Effector memory CD4-positive, alpha-beta T cell (primary cell): ENCODE results near the gene DKC1.
"Not testable (repeated sequence)": the region's sequence is repeated elsewhere in the genome, so short reads cannot be mapped to it uniquely, and the experiment has no call there.

ENCODE experiments used
- DNase-seq, 3 donors: peaks; one replicate each; pipeline ENCODE4 v3.0.0-alpha.2; 2020
- H3K27ac ChIP-seq: 2 replicates; pipeline ENCODE4 v1.7.0; 2013; ENCODE audit warnings: mild to moderate bottlenecking, low read length, moderate library complexity; ENCODE audit not compliant: insufficient read depth, poor library complexity, severe bottlenecking
- H3K27me3 ChIP-seq: replicated peaks from 2 replicates; pipeline ENCODE4 v1.7.0; 2013; ENCODE audit warnings: mild to moderate bottlenecking, low read length; ENCODE audit not compliant: insufficient read depth, control insufficient read depth, poor library complexity, severe bottlenecking
- H3K36me3 ChIP-seq: 2 replicates; pipeline ENCODE4 v1.7.0; 2013; ENCODE audit warnings: mild to moderate bottlenecking, low read length, moderate library complexity; ENCODE audit not compliant: control insufficient read depth, insufficient read depth
- H3K4me1 ChIP-seq: 2 replicates; pipeline ENCODE4 v1.7.0; 2013; ENCODE audit warnings: low read length, mild to moderate bottlenecking; ENCODE audit not compliant: control insufficient read depth, insufficient read depth, poor library complexity, severe bottlenecking
- H3K4me3 ChIP-seq: 2 replicates; pipeline ENCODE4 v1.7.0; 2013; ENCODE audit warnings: low read length, low read depth, mild to moderate bottlenecking; ENCODE audit not compliant: insufficient read depth, poor library complexity, severe bottlenecking
- H3K9me3 ChIP-seq: 2 replicates; pipeline ENCODE4 v1.7.0; 2013; ENCODE audit warnings: mild to moderate bottlenecking, low read length, moderate library complexity; ENCODE audit not compliant: control insufficient read depth

DKC1 gene

DNA sequence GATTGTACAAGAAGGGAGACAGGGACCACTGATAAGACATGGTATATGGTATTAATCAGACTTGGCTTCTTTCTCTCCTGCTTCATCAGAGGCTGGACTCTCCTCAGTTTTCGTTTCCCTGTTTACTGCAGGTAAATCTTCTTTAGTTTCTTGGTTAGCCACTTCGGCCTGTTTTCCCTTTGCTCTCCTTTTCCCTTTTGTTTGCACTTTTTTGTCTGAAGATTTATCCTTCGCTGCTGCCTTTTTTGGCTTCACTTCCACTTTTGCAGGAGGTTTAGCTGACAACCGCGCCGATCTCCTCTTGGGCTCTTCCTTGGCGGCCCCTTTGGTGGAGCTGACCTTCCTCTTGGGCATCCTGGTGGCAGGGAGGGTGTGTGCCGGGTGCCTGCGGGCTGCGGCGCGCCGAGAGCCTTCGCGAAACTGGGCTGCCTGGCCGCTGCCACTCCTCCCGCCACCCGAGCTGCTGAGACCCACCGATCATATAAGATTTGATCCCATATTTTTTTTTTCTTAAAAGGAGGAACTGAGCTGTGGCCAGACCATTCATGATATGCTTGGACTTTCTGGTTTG is 54.5 kb downstream of the DKC1 start:
- not testable (repeated sequence) for H3K27ac ChIP-seq, H3K4me3 ChIP-seq, H3K9me3 ChIP-seq, H3K27me3 ChIP-seq, H3K4me1 ChIP-seq, DNase-seq, H3K36me3 ChIP-seq

DNA sequence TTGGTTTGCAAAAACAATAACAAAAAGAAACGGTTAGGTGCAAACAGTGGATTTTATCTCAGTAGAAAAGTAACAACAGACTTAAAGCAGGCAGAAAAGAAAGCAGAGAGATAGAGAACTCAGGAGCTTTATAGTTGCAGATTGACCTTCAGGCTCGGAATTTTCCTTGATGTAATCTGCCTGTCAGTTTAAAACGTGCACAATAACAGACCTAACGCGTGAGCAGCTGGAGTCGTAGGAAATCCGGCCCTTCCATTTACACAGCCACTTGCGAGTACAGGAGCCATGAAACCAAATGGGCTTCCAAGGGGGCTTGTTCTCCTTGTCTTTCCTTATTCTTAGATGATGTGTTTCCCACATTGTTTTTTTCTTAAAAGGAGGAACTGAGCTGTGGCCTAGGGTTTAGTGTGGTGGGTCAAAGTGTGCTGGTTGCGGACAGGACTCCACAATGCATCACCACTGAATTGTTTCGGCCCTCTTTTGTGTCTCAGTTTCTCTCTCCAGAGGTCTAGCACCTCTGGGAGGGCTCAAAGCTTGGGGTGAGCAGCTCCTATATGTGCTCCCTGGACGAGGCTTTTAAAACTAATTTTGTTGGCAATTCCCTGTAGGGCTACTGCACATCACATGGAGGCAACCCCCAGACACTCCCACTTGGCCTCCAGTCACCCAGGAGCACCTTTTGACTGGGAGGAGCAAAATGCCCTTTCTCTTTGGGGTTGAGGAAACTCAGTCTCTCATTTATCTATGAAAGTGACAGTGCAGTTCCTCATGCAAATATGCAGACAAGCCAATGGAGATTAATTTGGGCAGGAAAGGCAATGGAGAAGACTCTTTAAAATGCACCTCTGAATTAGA is 56.5 kb downstream of the DKC1 start:
- no peaks in the 10 kb centered on the region for H3K27me3 ChIP-seq
- no peak overlapping the region for H3K4me3 ChIP-seq
- no peak for DNase-seq
- H3K4me1 ChIP-seq, result no peaks in the 10 kb centered on the region
- no peak overlapping the region for H3K27ac ChIP-seq
- H3K9me3 ChIP-seq, result no peaks in the 10 kb centered on the region
- H3K36me3 ChIP-seq, result no peaks in the 10 kb centered on the region

DNA sequence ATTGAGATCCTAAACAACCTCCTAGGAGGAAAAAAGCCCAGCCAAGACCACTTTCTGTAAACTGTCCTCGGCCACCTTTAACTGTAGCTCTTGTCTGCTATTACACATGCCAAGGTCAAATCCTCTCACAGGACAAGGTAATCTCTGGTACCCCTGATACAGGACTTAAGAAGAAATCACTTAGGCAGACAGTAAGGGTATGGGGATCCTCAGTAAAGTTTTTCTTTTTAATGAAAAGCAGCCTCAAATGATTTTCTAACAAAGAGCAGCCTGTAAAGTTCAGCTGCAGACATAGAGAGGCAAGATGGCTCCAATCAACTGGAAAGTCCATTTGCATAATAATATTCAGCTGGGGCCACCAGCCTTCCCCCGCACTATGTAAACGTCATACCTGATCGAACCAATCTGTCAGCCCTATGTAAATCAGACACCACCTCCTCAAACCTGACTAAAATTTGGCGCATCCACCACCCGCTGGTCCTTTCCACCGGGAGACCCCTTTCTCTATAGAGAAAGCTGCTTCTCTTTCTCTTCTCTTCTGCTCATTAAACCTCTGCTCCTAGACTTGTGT is 57.2 kb downstream of the DKC1 start:
- H3K27me3 ChIP-seq, result no peaks in the 10 kb centered on the region
- no peaks in the 10 kb centered on the region for H3K9me3 ChIP-seq
- no peaks in the 10 kb centered on the region for H3K36me3 ChIP-seq
- no peak overlapping the region for H3K27ac ChIP-seq
- H3K4me1 ChIP-seq, result no peaks in the 10 kb centered on the region
- no peak overlapping the region for H3K4me3 ChIP-seq
- DNase-seq, result no peak

DNA sequence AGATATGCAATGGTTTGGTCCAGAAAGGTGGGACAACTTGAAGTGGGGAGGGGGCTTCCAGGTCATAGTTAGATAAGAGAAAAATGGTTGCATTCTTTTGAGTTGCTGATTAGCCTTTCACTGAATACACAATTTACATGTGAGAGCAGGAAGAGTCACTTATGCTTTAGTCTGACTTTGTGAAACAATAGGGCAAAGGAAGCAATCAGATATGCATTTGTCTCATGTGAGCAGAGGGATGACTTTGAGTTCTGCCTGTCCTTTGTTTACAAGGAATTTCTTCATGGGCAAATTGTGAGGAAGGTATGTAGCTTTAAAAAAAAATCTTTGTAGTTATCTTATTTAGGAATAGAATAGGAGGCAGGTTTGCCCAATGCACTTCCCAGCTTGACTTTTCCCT is 58.9 kb downstream of the DKC1 start:
- no peaks in the 10 kb centered on the region for H3K4me1 ChIP-seq
- no peak for DNase-seq
- no peak overlapping the region for H3K4me3 ChIP-seq
- no peak overlapping the region for H3K27ac ChIP-seq
- no peaks in the 10 kb centered on the region for H3K36me3 ChIP-seq
- H3K9me3 ChIP-seq, result no peaks in the 10 kb centered on the region
- H3K27me3 ChIP-seq, result no peaks in the 10 kb centered on the region

GRCh38 chrX:154822029-154822428 is 59.4 kb downstream of the DKC1 start:
- Histone ChIP-seq H3K4me1 (no peaks in the 10 kb centered on the region), H3K36me3 (no peaks in the 10 kb centered on the region), H3K27ac (no peak overlapping the region), H3K27me3 (no peaks in the 10 kb centered on the region), H3K9me3 (no peaks in the 10 kb centered on the region), H3K4me3 (no peak overlapping the region)
- DNase-seq, result no peak

GRCh38 chrX:154824638-154825037 is 62.0 kb downstream of the DKC1 start:
- Histone ChIP-seq H3K4me3 (no peak overlapping the region), H3K27me3 (no peaks in the 10 kb centered on the region), H3K27ac (no peak overlapping the region), H3K36me3 (no peaks in the 10 kb centered on the region), H3K9me3 (no peaks in the 10 kb centered on the region), H3K4me1 (no peaks in the 10 kb centered on the region)
- DNase-seq, result no peak

DNA sequence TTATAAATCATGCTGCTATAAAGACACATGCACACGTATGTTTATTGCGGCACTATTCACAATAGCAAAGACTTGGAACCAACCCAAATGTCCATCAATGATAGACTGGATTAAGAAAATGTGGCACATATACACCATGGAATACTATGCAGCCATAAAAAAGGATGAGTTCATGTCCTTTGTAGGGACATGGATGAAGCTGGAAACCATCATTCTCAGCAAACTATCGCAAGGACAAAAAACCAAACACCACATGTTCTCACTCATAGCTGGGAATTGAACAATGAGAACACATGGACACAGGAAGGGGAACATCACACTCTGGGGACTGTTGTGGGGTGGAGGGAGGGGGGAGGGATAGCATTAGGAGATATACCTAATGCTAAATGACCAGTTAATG is 62.9 kb downstream of the DKC1 start:
- H3K27me3 ChIP-seq, H3K9me3 ChIP-seq, H3K4me1 ChIP-seq, H3K36me3 ChIP-seq, H3K27ac ChIP-seq, DNase-seq, H3K4me3 ChIP-seq: not testable (repeated sequence)
